Erythroblast (primary cell): ENCODE results near the gene PHACTR4.

Source experiments
- DNase-seq, 2 experiments: peaks; one replicate each; lab custom pipeline; 2025; lab: John Stamatoyannopoulos, UW
- GATA1 ChIP-seq: IDR thresholded peaks from 2 replicates; pipeline ENCODE4 v1.6.1; 2011; ENCODE audit warnings: low read depth, mild to moderate bottlenecking, control low read depth, low read length, moderate library complexity
- POLR2A ChIP-seq: IDR thresholded peaks from 2 replicates; pipeline ENCODE4 v1.6.1; 2011; ENCODE audit warnings: mild to moderate bottlenecking, low read length

PHACTR4 gene

GRCh38 chr1:28392027-28392652 is 22.6 kb downstream of the PHACTR4 start:
- DNase-seq: peak in 1 of 2 experiments; percentile 56
- no peak for TF ChIP-seq POLR2A
- TF ChIP-seq GATA1: no peak

GRCh38 chr1:28394136-28394535 is 24.6 kb downstream of the PHACTR4 start:
- no peak for TF ChIP-seq GATA1
- no peak for TF ChIP-seq POLR2A

GRCh38 chr1:28395181-28395580 is 25.6 kb downstream of the PHACTR4 start:
- TF ChIP-seq GATA1: no peak
- TF ChIP-seq POLR2A: no peak
- DNase-seq: peak in 1 of 2 experiments; percentile 60

More at GRCh38 chr1:28394136-28394535, 24.6 kb downstream of the PHACTR4 start:
- DNase-seq: no peak

GRCh38 chr1:28401760-28402159 is 32.2 kb downstream of the PHACTR4 start:
- TF ChIP-seq GATA1 (no peak), POLR2A (no peak)
- no peak for DNase-seq

- DNase-seq: no peak
- no peak for TF ChIP-seq POLR2A
- TF ChIP-seq GATA1: no peak
Observed at GRCh38 chr1:28409090-28409489, 39.5 kb downstream of the PHACTR4 start.

- TF ChIP-seq GATA1 (no peak), POLR2A (no peak)
Observed at GRCh38 chr1:28411656-28412055, 42.1 kb downstream of the PHACTR4 start.

GRCh38 chr1:28412731-28413130 is 43.2 kb downstream of the PHACTR4 start:
- TF ChIP-seq POLR2A: no peak
- no peak for TF ChIP-seq GATA1
- DNase-seq: no peak

More at GRCh38 chr1:28411656-28412055, 42.1 kb downstream of the PHACTR4 start:
- no peak for DNase-seq

GRCh38 chr1:28416509-28417194 is 47.1 kb downstream of the PHACTR4 start:
- TF ChIP-seq POLR2A: no peak
- no peak for TF ChIP-seq GATA1

GRCh38 chr1:28417441-28417922 is 47.9 kb downstream of the PHACTR4 start:
- TF ChIP-seq POLR2A: no peak
- TF ChIP-seq GATA1: no peak
- peak in 1 of 2 experiments; percentile 83 for DNase-seq

More at GRCh38 chr1:28416509-28417194, 47.1 kb downstream of the PHACTR4 start:
- DNase-seq: peak in 1 of 2 experiments; percentile 69

- DNase-seq: peak in 1 of 2 experiments; percentile 73
- TF ChIP-seq POLR2A: no peak
- TF ChIP-seq GATA1: no peak
Observed at GRCh38 chr1:28417926-28418637, 48.5 kb downstream of the PHACTR4 start.

GRCh38 chr1:28421744-28422143 is 52.2 kb downstream of the PHACTR4 start:
- DNase-seq: no peak
- TF ChIP-seq POLR2A (no peak), GATA1 (no peak)

- no peak for DNase-seq
- TF ChIP-seq POLR2A (no peak), GATA1 (no peak)
Observed at GRCh38 chr1:28426831-28427230, 57.3 kb downstream of the PHACTR4 start.

- DNase-seq: no peak
- TF ChIP-seq GATA1 (no peak), POLR2A (no peak)
Observed at GRCh38 chr1:28428012-28428411, 58.5 kb downstream of the PHACTR4 start.

GRCh38 chr1:28428990-28429520 is 59.5 kb downstream of the PHACTR4 start:
- TF ChIP-seq GATA1: no peak
- no peak for TF ChIP-seq POLR2A
- no peak for DNase-seq
